GM12892 (cell line): ENCODE data around the gene CADPS.

ENCODE experiments used
- DNase-seq: peaks from one replicate; pipeline ENCODE4 v3.0.0; 2011; ENCODE audit not compliant: insufficient read length
- FAIRE-seq: peaks from 2 replicates; lab custom pipeline; 2011; peaks lifted over from hg19 to GRCh38; lab: Jason Lieb, UNC
- POLR2A ChIP-seq: IDR thresholded peaks from 2 replicates; pipeline ENCODE4 v1.6.1; 2011; ENCODE audit warnings: low read depth, low read length, control low read depth
- POLR2AphosphoS5 ChIP-seq: IDR thresholded peaks from 2 replicates; pipeline ENCODE4 v1.6.1; 2011; ENCODE audit warnings: low read depth, low read length, control low read depth
- TAF1 ChIP-seq: IDR thresholded peaks from 2 replicates; pipeline ENCODE4 v1.6.1; 2011; ENCODE audit warnings: low read depth, mild to moderate bottlenecking, control low read depth, low read length, borderline replicate concordance

The CADPS gene

DNA sequence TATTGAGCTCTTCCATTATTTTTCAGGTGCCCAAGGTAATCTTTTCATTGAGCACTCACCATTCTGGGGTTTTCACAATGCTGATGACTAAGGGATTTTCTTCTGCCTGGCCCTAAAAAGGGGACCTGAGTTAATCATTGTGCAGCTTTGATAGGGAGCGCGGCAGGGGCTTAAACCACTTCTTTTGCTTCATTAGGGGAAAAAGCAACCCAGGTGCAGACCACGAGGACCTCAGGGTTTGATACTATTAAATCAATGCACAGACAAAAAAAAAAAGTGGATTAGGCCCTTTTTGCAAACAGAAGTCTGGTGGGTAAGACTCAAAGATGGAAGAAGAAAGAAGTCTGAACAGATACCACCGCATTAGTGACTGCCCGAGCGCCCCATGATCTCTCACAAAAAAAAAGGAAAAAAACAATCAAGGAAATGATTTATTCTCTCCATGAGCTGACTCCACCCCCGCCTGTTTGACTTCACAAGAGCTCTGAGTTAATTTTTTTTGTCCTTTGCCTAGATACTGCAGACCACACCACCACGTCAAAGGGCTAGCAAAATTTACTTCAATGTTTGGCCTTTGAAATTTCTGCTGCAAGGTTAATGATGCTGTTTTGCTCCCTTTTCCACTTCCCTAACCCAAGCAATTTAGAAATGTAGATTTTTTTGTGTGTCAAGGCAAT is 423.9 kb downstream of the CADPS start:
- TF ChIP-seq TAF1, result no peak
- DNase-seq, result no peak
- no peak for FAIRE-seq

DNA sequence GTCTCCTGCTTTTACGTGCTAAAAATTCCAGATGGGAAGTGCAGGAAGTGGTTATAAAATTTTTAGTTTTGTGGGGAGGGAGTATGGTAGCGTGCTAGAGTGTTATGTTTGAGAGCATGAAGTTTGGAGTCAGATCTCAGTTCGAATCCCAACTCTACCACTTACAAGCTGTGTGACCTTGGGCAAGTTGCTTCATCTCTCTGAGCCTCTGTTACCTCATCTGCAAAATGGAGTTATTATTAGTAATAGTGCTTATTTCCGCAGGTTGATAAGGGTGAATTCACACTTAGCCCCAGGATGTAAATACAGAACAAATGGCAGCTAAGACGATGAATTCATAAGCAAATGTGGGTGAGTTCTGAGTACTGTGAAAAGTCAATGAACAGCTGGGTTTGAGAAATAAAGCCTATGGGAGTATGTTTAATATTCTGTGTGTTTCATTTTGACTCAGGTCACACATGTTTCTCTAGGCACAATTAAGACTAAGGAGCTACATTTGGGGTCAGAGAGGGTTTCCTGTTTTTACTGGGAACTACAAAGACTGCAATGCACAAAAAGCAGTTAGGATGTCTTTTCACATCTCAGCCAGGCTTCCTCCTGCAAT is 428.8 kb downstream of the CADPS start:
- no peak for DNase-seq
- no peak for TF ChIP-seq POLR2A
- no peak for TF ChIP-seq POLR2AphosphoS5
- no peak for TF ChIP-seq TAF1
- FAIRE-seq, result no peak

DNA sequence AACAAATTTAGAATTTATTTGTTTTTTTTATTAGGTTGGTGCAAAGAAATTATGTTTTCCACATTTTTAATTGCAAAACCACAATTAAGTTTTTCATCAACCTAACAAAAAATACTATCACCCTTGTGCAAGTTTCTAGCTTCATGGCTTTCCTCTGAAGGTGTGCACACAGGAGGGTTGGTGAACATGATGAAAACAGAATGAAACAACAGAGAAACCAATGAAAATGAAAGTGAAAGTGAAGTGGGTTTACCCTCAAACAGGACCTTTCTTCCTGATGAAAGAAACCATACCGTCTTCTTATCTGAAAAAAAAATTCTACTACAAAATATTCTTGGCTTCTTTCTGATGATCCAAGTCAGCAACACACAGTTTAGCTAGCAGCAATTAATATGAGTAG is 429.9 kb downstream of the CADPS start:
- TF ChIP-seq TAF1, result no peak
- TF ChIP-seq POLR2A, result no peak
- TF ChIP-seq POLR2AphosphoS5, result no peak
- FAIRE-seq (no peak), DNase-seq (no peak)

DNA sequence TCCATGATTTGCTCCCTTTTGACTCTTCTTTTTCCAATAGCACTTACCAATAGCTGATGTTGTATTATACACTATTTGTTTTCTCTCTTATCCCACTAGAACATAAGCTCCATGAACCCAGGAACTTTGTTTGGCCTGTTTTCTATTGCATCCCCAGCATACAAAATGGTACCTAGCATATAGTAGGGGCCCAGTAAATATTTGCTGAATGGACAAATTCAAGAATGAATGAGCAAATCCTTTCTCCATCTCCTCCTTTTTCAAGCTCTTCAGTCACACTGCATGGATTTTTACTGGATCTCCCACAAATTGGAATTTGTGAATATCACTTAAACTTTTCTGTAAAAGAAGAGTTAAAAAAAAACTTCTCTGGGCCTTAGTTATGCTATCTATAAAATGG is 435.2 kb downstream of the CADPS start:
- DNase-seq (no peak), FAIRE-seq (no peak)
- no peak for TF ChIP-seq TAF1
- TF ChIP-seq POLR2AphosphoS5, result no peak
- TF ChIP-seq POLR2A, result no peak

DNA sequence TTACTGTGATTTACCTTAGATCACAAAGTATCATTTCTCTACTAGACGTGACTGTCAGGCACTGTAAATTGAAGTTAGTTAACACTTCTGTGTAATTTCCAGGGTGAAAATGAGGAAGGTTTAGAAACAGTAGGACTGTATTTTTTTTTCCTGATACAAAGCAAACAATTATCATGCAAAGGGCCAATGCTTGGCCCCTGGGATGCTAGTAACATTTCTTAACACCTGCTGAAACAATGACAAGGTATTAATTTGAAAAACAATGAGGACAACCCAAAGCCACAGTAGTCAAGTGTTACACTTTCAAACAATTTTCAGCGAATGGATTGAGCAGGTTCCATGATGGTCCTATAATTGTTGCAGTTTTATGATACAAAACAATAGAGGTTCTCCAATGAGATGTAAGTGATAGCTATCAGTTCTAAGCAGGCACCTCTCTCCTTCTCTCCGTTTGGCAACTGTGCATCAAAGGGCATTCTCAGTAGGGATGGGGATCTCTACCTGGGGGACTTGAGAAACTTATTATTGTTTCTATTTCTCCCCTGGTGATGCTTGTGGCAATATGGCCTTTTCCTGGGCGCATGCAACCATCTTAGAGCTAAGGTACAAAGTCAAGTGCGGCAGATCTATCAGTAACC is 435.9 kb downstream of the CADPS start:
- TF ChIP-seq POLR2AphosphoS5, result no peak
- no peak for TF ChIP-seq TAF1
- TF ChIP-seq POLR2A, result no peak
- DNase-seq (no peak), FAIRE-seq (no peak)

DNA sequence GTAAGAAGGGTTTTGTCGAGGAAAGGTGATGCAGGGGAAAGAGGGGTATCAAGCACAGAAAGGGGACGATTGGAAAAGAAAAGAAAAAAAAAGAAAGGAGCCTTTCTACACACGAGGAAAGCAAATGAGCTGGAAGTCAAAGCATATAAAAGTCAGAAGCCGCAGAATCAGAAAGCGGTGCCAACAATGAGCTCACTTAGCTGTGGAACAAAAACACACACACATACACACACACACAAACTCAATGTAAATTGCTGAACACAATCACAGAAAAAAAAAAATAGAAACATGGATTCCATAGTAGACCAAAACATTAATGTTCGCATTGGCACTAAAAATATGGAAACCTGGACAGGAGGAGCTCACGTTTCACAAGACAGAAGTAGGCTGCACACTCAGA is 438.4 kb downstream of the CADPS start:
- DNase-seq (no peak), FAIRE-seq (no peak)
- no peak for TF ChIP-seq TAF1
- no peak for TF ChIP-seq POLR2AphosphoS5
- no peak for TF ChIP-seq POLR2A

DNA sequence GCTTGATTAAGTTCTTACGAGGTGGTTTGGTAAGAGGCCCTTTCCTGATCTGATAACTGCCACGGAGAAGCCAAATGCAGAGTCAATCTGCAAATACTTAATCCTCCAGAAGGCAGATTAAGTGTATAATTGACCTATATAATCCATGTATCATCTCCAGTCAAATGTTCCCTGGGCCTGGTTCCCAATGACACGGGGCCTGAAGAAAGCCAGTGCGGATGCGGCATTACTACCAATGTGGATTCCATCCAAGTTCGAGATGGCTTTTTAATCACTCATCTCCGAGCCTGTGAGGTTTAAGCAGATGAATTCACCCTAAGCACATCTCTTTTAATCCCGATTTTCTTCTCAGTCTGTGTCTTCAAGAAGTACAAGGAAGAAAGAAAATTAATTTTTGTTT is 441.8 kb downstream of the CADPS start:
- FAIRE-seq (no peak), DNase-seq (no peak)
- TF ChIP-seq POLR2A (no peak), POLR2AphosphoS5 (no peak), TAF1 (no peak)

DNA sequence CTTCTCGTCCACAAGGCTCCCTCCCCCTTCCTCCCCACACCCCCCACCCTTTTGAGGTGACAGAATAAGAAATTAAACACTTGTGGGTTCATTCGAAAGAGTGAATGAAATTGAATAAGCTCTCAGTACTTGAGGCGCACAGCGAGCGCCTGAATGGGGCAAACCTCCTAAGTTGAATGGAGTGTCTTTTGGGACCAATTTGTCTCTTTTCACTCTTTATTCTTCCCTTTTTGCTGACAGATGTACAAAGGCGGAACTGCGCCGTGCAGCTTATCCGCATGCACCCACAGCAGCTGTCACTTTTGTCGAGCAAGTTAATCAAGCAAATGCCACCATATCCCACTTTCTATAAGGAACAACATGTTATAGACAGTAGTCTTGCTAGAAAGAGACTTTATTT is 454.0 kb downstream of the CADPS start:
- no peak for DNase-seq
- TF ChIP-seq POLR2AphosphoS5 (no peak), POLR2A (no peak), TAF1 (no peak)
- no peak for FAIRE-seq

DNA sequence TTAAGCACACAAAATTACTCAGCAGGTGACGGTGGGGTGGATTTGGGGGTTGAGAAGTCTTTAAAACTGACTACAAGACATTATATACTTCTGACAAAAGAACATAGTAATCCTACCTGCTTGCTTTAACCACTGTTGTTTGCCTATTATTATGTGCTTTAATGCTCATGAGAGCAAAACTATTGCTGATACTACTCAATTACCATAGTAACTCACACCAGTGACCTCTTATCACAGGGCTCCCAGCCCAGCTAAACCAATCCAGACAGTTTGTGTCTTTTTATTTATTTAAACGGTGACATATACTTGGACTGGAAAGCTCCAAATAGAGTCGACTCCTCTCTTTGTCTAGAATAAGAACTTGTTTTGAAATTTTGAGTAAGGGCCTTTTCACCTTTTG is 459.1 kb downstream of the CADPS start:
- FAIRE-seq (no peak), DNase-seq (no peak)
- no peak for TF ChIP-seq TAF1

DNA sequence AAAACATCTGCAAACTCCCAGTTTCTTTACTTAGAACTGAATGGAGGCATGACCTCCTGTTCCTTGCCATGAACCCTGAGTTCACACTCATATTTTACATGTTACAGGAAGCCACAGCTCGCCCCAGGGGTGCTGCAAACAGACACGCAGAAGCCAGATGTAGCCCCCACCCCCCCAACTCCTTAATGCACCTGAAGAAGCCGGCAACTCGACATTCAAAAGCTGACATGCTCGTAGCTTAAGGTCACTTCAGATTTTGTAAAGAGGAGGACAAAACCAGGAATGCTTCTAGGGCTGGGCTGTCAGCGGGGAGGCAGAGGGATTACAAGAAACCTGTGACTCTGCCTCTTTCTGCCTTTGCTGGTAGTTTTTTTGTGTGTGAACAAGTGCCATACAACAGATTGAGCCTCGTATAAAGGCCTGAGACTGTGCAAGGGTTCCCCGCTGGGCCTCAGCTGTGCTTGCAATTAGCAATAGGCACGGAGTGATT is 459.9 kb downstream of the CADPS start:
- no peak for DNase-seq

DNA sequence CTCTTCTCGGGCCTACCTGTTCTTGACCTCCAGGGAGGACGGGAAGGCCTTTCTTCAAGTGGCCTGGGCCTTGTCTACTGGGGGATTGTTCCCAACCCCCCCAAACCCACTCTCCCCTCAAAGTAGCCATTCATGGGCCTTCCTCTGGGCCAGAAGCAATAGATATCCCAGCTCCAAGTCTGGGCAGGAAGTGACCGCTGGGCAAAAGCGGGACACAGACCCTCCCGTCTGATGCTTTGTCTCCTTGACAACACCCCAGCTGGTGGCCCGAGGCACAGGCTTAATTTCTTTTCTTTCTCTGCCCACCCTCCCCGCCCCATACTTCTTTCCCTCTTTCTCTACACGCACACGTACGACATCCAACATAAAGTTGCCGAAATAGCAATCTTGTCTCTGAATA is 460.4 kb downstream of the CADPS start:
- FAIRE-seq (no peak), DNase-seq (no peak)
- TF ChIP-seq POLR2AphosphoS5 (no peak), TAF1 (no peak), POLR2A (no peak)

More for the DNA sequence above, 459.9 kb downstream of the CADPS start:
- no peak for FAIRE-seq
- TF ChIP-seq POLR2A (no peak), TAF1 (no peak), POLR2AphosphoS5 (no peak)

DNA sequence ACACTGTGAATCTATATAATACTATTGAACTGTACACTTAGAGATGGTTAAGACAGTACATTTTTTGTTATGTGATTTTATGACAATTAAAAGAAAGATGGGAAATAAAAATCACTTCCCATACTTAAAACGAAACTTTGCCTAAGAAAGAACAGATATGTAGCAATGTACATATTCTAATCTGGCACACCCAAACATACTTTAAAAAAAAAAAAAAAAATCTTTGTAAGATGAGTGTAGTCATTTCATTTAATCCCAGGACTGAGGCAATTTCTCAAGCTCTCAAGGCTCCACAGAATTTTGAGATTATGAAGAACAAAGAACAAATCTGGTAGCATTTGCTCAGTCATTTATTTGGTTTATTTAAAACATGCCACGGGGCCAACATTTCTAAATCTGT is 461.5 kb downstream of the CADPS start:
- DNase-seq (no peak), FAIRE-seq (no peak)
- no peak for TF ChIP-seq TAF1
- TF ChIP-seq POLR2AphosphoS5, result no peak
- TF ChIP-seq POLR2A, result no peak

DNA sequence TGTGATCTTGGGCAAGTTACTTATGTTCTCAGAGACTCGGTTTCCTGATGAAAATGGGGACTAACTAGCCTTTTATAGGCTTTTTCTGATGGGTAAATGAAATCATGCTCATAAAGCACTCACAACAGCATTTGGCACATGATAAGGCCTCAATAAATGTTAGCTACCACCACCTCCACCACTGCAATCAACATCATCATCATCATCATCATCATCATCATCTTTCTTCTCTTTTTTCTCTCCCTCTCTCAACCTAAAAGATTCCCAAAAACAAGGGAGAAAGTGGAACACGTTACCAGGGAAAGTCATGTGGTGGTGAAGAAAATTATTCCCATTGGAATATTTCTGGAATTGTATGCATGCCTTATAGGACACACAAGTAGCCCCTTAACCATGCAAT is 468.3 kb downstream of the CADPS start:
- TF ChIP-seq TAF1 (no peak), POLR2AphosphoS5 (no peak), POLR2A (no peak)
- DNase-seq, result no peak
- no peak for FAIRE-seq
